ENCODE measurements around the gene FGD5. TPM values are rescaled to one million over a fixed set of nuclear protein-coding genes. Genes with fewer than 3 reads are reported as not detected.

FGD5 gene
- total RNA-seq, 2 donors from 2014 or later: 15.3 to 17.0 TPM

- H3K27me3 Mint-ChIP-seq (ENCODE audit: insufficient read depth): no peaks in the 10 kb centered on the region
- H3K27me3 ChIP-seq (ENCODE audit: control insufficient read depth, insufficient read depth, low read length, poor library complexity, severe bottlenecking): no peaks in the 10 kb centered on the region
- no peak overlapping the region for H3K27ac Mint-ChIP-seq
- no peaks in the 10 kb centered on the region for H3K36me3 Mint-ChIP-seq (ENCODE audit: low read depth)
- TF ChIP-seq CTCF (conservative IDR thresholded peaks at IDR 0.05): no peak
- no peak overlapping the region for H3K4me3 ChIP-seq (ENCODE audit: low read length)
- H3K4me1 Mint-ChIP-seq: no peaks in the 10 kb centered on the region
- no peak for DNase-seq
- H3K36me3 ChIP-seq (ENCODE audit: control insufficient read depth, insufficient read depth, low read length): no peaks in the 10 kb centered on the region
- no peaks in the 10 kb centered on the region for H3K4me1 ChIP-seq (ENCODE audit: control insufficient read depth, insufficient read depth, low read length)
- H3K9me3 ChIP-seq (ENCODE audit: control insufficient read depth, low read length): no peaks in the 10 kb centered on the region
- no peaks in the 10 kb centered on the region for H3K9me3 Mint-ChIP-seq
- no peak overlapping the region for H3K27ac ChIP-seq (ENCODE audit: low read depth, low read length)
- H3K4me3 Mint-ChIP-seq: no peak overlapping the region
- WGBS, 2 experiments (ENCODE audit: insufficient coverage in 1 of 2, insufficient read length in 1 of 2): 94 to 95% methylated on average over 11 of the region's 11 CpGs
- H3K9ac ChIP-seq (ENCODE audit: extremely low read depth, low read length, poor library complexity, severe bottlenecking): no peak overlapping the region
These were observed 73.5 kb downstream of the FGD5 start for GRCh38 chr3:14892226-14892625.

GRCh38 chr3:14894085-14894484, 75.3 kb downstream of the FGD5 start:
- Histone ChIP-seq H3K4me1 (ENCODE audit: control insufficient read depth, insufficient read depth, low read length) (no peaks in the 10 kb centered on the region), H3K36me3 (ENCODE audit: control insufficient read depth, insufficient read depth, low read length) (no peaks in the 10 kb centered on the region), H3K9me3 (ENCODE audit: control insufficient read depth, low read length) (no peaks in the 10 kb centered on the region), H3K9ac (ENCODE audit: extremely low read depth, low read length, poor library complexity, severe bottlenecking) (no peak overlapping the region), H3K27ac (ENCODE audit: low read depth, low read length) (no peak overlapping the region), H3K27me3 (ENCODE audit: control insufficient read depth, insufficient read depth, low read length, poor library complexity, severe bottlenecking) (no peaks in the 10 kb centered on the region), H3K4me3 (ENCODE audit: low read length) (no peak overlapping the region)
- Mint-ChIP-seq H3K36me3 (ENCODE audit: low read depth) (peaks cover 2% of the 10 kb centered on the region), H3K9me3 (no peaks in the 10 kb centered on the region), H3K4me1 (no peaks in the 10 kb centered on the region), H3K27me3 (ENCODE audit: insufficient read depth) (no peaks in the 10 kb centered on the region), H3K4me3 (no peak overlapping the region), H3K27ac (no peak overlapping the region)
- no peak for TF ChIP-seq CTCF (conservative IDR thresholded peaks at IDR 0.05)
- DNase-seq: no peak
- 93 to 100% methylated on average over 2 of the region's 2 CpGs for WGBS, 2 experiments (ENCODE audit: insufficient coverage in 1 of 2, insufficient read length in 1 of 2)

GRCh38 chr3:14897266-14897665, 78.5 kb downstream of the FGD5 start:
- Histone ChIP-seq H3K9me3 (ENCODE audit: control insufficient read depth, low read length) (no peaks in the 10 kb centered on the region), H3K36me3 (ENCODE audit: control insufficient read depth, insufficient read depth, low read length) (no peaks in the 10 kb centered on the region), H3K9ac (ENCODE audit: extremely low read depth, low read length, poor library complexity, severe bottlenecking) (no peak overlapping the region), H3K4me3 (ENCODE audit: low read length) (no peak overlapping the region), H3K27me3 (ENCODE audit: control insufficient read depth, insufficient read depth, low read length, poor library complexity, severe bottlenecking) (no peaks in the 10 kb centered on the region), H3K27ac (ENCODE audit: low read depth, low read length) (no peak overlapping the region), H3K4me1 (ENCODE audit: control insufficient read depth, insufficient read depth, low read length) (no peaks in the 10 kb centered on the region)
- H3K36me3 Mint-ChIP-seq (ENCODE audit: low read depth): peaks cover 9% of the 10 kb centered on the region
- H3K4me1 Mint-ChIP-seq: peaks cover 4% of the 10 kb centered on the region
- DNase-seq: no peak
- H3K27me3 Mint-ChIP-seq (ENCODE audit: insufficient read depth): no peaks in the 10 kb centered on the region
- peak overlapping the region; percentile 2 for H3K27ac Mint-ChIP-seq
- H3K4me3 Mint-ChIP-seq: no peak overlapping the region
- no peaks in the 10 kb centered on the region for H3K9me3 Mint-ChIP-seq
- 92 to 100% methylated on average over 1 to 4 of the region's 4 CpGs for WGBS, 2 experiments (ENCODE audit: insufficient coverage in 1 of 2, insufficient read length in 1 of 2)
- TF ChIP-seq CTCF (conservative IDR thresholded peaks at IDR 0.05): no peak
